ENCODE results near the gene PRR14.

DNA sequence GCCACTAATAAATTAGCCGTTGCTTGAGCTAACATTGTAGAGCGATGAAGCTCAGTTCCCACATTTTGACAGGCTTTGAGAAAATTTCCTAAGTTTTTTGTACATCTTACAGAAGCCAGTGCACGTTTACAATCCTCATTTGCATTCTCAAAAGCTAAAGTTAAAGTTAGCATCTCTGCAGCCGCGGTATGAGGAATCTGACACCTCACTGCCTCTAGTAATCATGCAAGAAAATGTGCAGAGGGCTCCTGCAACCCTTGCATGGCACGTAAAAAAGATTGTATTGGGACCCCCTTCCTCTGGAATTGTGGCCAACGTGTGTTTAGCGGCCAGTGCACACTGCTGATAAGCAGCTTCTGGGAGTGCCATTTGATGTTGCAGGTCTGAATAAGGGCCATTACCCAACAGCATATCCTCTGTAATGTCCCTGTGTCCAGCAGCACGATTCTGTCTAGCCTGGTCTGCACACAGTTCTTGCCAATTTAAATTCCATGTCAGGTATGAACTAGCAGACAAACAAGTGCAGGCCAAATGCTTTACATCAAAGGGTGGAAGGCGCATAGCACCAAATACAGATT, 28.2 kb upstream of the PRR14 start:
- TF ChIP-seq, protein P1, sequence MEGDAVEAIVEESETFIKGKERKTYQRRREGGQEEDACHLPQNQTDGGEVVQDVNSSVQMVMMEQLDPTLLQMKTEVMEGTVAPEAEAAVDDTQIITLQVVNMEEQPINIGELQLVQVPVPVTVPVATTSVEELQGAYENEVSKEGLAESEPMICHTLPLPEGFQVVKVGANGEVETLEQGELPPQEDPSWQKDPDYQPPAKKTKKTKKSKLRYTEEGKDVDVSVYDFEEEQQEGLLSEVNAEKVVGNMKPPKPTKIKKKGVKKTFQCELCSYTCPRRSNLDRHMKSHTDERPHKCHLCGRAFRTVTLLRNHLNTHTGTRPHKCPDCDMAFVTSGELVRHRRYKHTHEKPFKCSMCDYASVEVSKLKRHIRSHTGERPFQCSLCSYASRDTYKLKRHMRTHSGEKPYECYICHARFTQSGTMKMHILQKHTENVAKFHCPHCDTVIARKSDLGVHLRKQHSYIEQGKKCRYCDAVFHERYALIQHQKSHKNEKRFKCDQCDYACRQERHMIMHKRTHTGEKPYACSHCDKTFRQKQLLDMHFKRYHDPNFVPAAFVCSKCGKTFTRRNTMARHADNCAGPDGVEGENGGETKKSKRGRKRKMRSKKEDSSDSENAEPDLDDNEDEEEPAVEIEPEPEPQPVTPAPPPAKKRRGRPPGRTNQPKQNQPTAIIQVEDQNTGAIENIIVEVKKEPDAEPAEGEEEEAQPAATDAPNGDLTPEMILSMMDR (IDR thresholded peaks at IDR 0.05; ENCODE audit: control extremely low read depth in 1 of 3, insufficient read depth in 1 of 3, low read depth in 1 of 3, low read length in 3 of 3): no peak
- no peak for TF ChIP-seq BRCA1 (IDR thresholded peaks at IDR 0.05; ENCODE audit: low read depth, low read length)
- TF ChIP-seq SIX5 (IDR thresholded peaks at IDR 0.05; ENCODE audit: low read depth, low read length): no peak
- TF ChIP-seq TCF12 (IDR thresholded peaks at IDR 0.05; ENCODE audit: low read depth, low read length): no peak
- no peak for TF ChIP-seq EP300 (IDR thresholded peaks at IDR 0.05; ENCODE audit: borderline replicate concordance in 1 of 2, low read depth in 2 of 2, low read length in 2 of 2)
- no peak for TF ChIP-seq POLR2A (IDR thresholded peaks at IDR 0.05; ENCODE audit: control extremely low read depth in 1 of 2, low read depth in 2 of 2, low read length in 2 of 2)

All from H1 (cell line).